NT2/D1 (cell line): ENCODE data around the gene GGACT.

Source experiments
- SUZ12 ChIP-seq: IDR thresholded peaks from 2 replicates; pipeline ENCODE4 v1.6.1; 2011; ENCODE audit not compliant: insufficient read length, insufficient read depth; ENCODE audit errors: extremely low read depth
- ZNF274 ChIP-seq: IDR thresholded peaks from 2 replicates; pipeline ENCODE4 v1.6.1; 2011; ENCODE audit warnings: mild to moderate bottlenecking, low read depth, low read length

GRCh38 chr13:100630555-100630954, 42.0 kb upstream of the GGACT start:
- TF ChIP-seq SUZ12 (no peak), ZNF274 (no peak)
